GM06990 (cell line): ENCODE data around the gene DENND6B.

Experiments used
- DNase-seq: peaks from one replicate; pipeline ENCODE4 v3.0.0-alpha.2; 2011; ENCODE audit not compliant: insufficient read length; ENCODE audit errors: extremely low read depth
- H3K27me3 ChIP-seq: replicated peaks from 2 replicates; pipeline ENCODE4 v1.6.0; 2011; ENCODE audit warnings: low read length; ENCODE audit not compliant: control insufficient read depth, insufficient read depth
- H3K36me3 ChIP-seq: 2 replicates; pipeline ENCODE4 v1.5.1; 2011; ENCODE audit warnings: low read length; ENCODE audit not compliant: control insufficient read depth, insufficient read depth
- H3K4me3 ChIP-seq: replicated peaks from 2 replicates; pipeline ENCODE4 v1.5.1; 2011; ENCODE audit warnings: low read depth, mild to moderate bottlenecking, control low read depth, low read length
- CTCF ChIP-seq: IDR thresholded peaks from 2 replicates; pipeline ENCODE4 v1.5.1; 2011; ENCODE audit warnings: low read length, control low read depth, mild to moderate bottlenecking, inconsistent platforms; ENCODE audit not compliant: insufficient read depth, poor library complexity, severe bottlenecking

The DENND6B gene

GRCh38 chr22:50272044-50272802, 54.6 kb downstream of the DENND6B start:
- Histone ChIP-seq H3K4me3 (no peak overlapping the region), H3K36me3 (peaks cover 16% of the 10 kb centered on the region), H3K27me3 (no peaks in the 10 kb centered on the region)
- DNase-seq = no peak
- TF ChIP-seq CTCF = no peak

GRCh38 chr22:50271519-50271970, 55.3 kb downstream of the DENND6B start:
- DNase-seq = peak; percentile 76
- peak overlapping the region; percentile 68 for H3K4me3 ChIP-seq

GRCh38 chr22:50270666-50271394, 56.0 kb downstream of the DENND6B start:
- DNase-seq = peak; percentile 78
- no peak for TF ChIP-seq CTCF
- Histone ChIP-seq H3K36me3 (peaks cover 10% of the 10 kb centered on the region), H3K27me3 (no peaks in the 10 kb centered on the region), H3K4me3 (peak overlapping the region; percentile 68)

More at GRCh38 chr22:50271519-50271970, 55.3 kb downstream of the DENND6B start:
- TF ChIP-seq CTCF = peak; percentile 30
- Histone ChIP-seq H3K27me3 (no peaks in the 10 kb centered on the region), H3K36me3 (peaks cover 13% of the 10 kb centered on the region)

- Histone ChIP-seq H3K36me3 (peaks cover 5% of the 10 kb centered on the region), H3K4me3 (peak within 1 kb of the TSS; percentile 70), H3K27me3 (no peaks in the 10 kb centered on the region)
- DNase-seq = peak; percentile 74
- no peak for TF ChIP-seq CTCF
Measured at GRCh38 chr22:50269970-50270665, 56.7 kb downstream of the DENND6B start, which contains the start of gene MAPK11. Gene MAPK11 (minus strand): TSS chr22:50270380. CDS start chr22:50270292, 88 bp downstream.

- no peak for TF ChIP-seq CTCF
Measured at GRCh38 chr22:50269573-50269969, 57.2 kb downstream of the DENND6B start.

More at GRCh38 chr22:50269573-50269969, 57.2 kb downstream of the DENND6B start:
- no peak for DNase-seq
- Histone ChIP-seq H3K27me3 (no peaks in the 10 kb centered on the region), H3K4me3 (peak overlapping the region; percentile 70), H3K36me3 (peaks cover 3% of the 10 kb centered on the region)
